ENCODE data around the gene STON1. TPM values are rescaled to one million over a fixed set of nuclear protein-coding genes. Genes with fewer than 3 reads are reported as not detected.

The STON1 gene
- total and polyA plus RNA-seq, 3 donors from 2014 or later = 3.8 to 5.7 (median 5.1) TPM

GRCh38 chr2:48567671-48568070 is 37.7 kb downstream of the STON1 start:
- no peak for DNase-seq
- no peaks in the 10 kb centered on the region for H3K27me3 ChIP-seq
- intact Hi-C loops (cut with DNase I; ENCODE audit: low total_unique reads) = no loop called here
- H3K4me3 ChIP-seq = no peak overlapping the region
- TF ChIP-seq CTCF (IDR thresholded peaks at IDR 0.05) (no peak), POLR2A (IDR thresholded peaks at IDR 0.05) (no peak)
- H3K27ac ChIP-seq = no peak overlapping the region
- WGBS, 2 donors = 67 to 74% methylated on average over 4 of the region's 4 CpGs
- H3K36me3 ChIP-seq (ENCODE audit: low read depth, missing control alignments) = no peaks in the 10 kb centered on the region
- peaks cover 4% of the 10 kb centered on the region for H3K4me1 ChIP-seq
- no peaks in the 10 kb centered on the region for H3K9me3 ChIP-seq

- peaks cover 4% of the 10 kb centered on the region for H3K4me1 ChIP-seq
- no peak overlapping the region for H3K4me3 ChIP-seq
- H3K9me3 ChIP-seq = no peaks in the 10 kb centered on the region
- intact Hi-C loops (cut with DNase I; ENCODE audit: low total_unique reads) = no loop called here
- no peak overlapping the region for H3K27ac ChIP-seq
- H3K27me3 ChIP-seq = no peaks in the 10 kb centered on the region
- TF ChIP-seq CTCF (IDR thresholded peaks at IDR 0.05) (no peak), POLR2A (IDR thresholded peaks at IDR 0.05) (no peak)
- DNase-seq = no peak
- whole genome bisulfite sequencing, 2 donors = 63 to 76% methylated on average over 4 of the region's 4 CpGs
- H3K36me3 ChIP-seq (ENCODE audit: low read depth, missing control alignments) = no peaks in the 10 kb centered on the region
Measured at GRCh38 chr2:48568547-48568946, 38.6 kb downstream of the STON1 start.

- H3K27ac ChIP-seq = no peak overlapping the region
- DNase-seq = no peak
- H3K4me1 ChIP-seq = peaks cover 4% of the 10 kb centered on the region
Measured at GRCh38 chr2:48569433-48569832, 39.5 kb downstream of the STON1 start.

GRCh38 chr2:48572816-48573215 is 42.9 kb downstream of the STON1 start:
- intact Hi-C loops (cut with DNase I; ENCODE audit: low total_unique reads) = no loop called here
- Histone ChIP-seq H3K9me3 (no peaks in the 10 kb centered on the region), H3K27ac (no peak overlapping the region), H3K36me3 (ENCODE audit: low read depth, missing control alignments) (no peaks in the 10 kb centered on the region), H3K4me3 (no peak overlapping the region), H3K4me1 (peaks cover 4% of the 10 kb centered on the region), H3K27me3 (no peaks in the 10 kb centered on the region)
- DNase-seq = no peak
- no peak for TF ChIP-seq POLR2A (IDR thresholded peaks at IDR 0.05)
- no peak for TF ChIP-seq CTCF (IDR thresholded peaks at IDR 0.05)
- WGBS, 2 donors = 67 to 86% methylated on average over 4 to 5 of the region's 5 CpGs

More at GRCh38 chr2:48569433-48569832, 39.5 kb downstream of the STON1 start:
- no peak overlapping the region for H3K4me3 ChIP-seq
- no peaks in the 10 kb centered on the region for H3K36me3 ChIP-seq (ENCODE audit: low read depth, missing control alignments)
- intact Hi-C loops (cut with DNase I; ENCODE audit: low total_unique reads) = no loop called here
- H3K27me3 ChIP-seq = no peaks in the 10 kb centered on the region
- TF ChIP-seq CTCF (IDR thresholded peaks at IDR 0.05) = no peak
- no peak for TF ChIP-seq POLR2A (IDR thresholded peaks at IDR 0.05)
- no peaks in the 10 kb centered on the region for H3K9me3 ChIP-seq

Measured in testis (tissue), 3 donors.